Body of pancreas (tissue), 4 donors: ENCODE measurements around the gene ATF7.

ENCODE experiments used
- CTCF ChIP-seq, 7 experiments: fragments of 450-650 bp in 4 of 7; fragments of 200-600 bp in 3 of 7; sonication (generic) in 3 of 7; IDR thresholded peaks; one replicate each; pipeline ENCODE4 v1.5.1; 2016 to 2019; ENCODE audit warnings: antibody characterized with exemption in 7 of 7
- POLR2A ChIP-seq, 3 donors: fragments of 450-650 bp; IDR thresholded peaks; one replicate each; pipeline ENCODE4 v1.6.1; 2016; ENCODE audit warnings: antibody characterized with exemption in 3 of 3, mild to moderate bottlenecking in 2 of 3

DNA sequence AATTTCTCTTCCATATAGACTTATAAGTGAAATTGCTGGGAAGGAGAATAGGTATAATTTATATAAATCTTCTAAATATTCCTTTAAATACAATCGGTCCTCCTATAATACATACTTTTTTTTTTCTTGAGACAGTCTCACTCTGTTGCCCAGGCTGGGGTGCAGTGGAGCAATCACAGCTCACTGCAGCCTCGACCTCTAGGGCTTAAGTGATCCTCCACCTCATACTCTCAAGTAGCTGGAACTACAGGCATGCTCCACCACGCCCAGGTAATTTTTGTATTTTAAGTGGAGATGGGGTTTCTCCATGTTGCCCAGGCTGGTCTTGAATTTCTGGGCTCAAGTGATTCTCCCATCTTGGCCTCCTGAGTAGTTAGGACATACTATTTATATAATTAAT lies 89.2 kb downstream of the ATF7 start:
- TF ChIP-seq CTCF (IDR thresholded peaks at IDR 0.05), result no peak
- TF ChIP-seq POLR2A (IDR thresholded peaks at IDR 0.05), result no peak
